GM12865 (cell line): ENCODE results near the gene REXO4.
"Not testable (repeated sequence)": the region's sequence is repeated elsewhere in the genome, so short reads cannot be mapped to it uniquely, and the experiment has no call there.

Experiments
- DNase-seq: peaks from one replicate; pipeline ENCODE4 v3.0.0; 2010; ENCODE audit warnings: low read depth
- H3K4me3 ChIP-seq: 2 replicates; pipeline ENCODE4 v1.5.1; 2011; ENCODE audit warnings: mild to moderate bottlenecking, low read depth, low read length, control low read depth
- TF ChIP-seq, protein P1 (sequence below): IDR thresholded peaks from 2 replicates; pipeline ENCODE4 v1.5.1; 2011; ENCODE audit warnings: low read length, control low read depth, low read depth, inconsistent platforms; ENCODE audit not compliant: insufficient read depth; ENCODE audit errors: missing control alignments

REXO4 gene

DNA sequence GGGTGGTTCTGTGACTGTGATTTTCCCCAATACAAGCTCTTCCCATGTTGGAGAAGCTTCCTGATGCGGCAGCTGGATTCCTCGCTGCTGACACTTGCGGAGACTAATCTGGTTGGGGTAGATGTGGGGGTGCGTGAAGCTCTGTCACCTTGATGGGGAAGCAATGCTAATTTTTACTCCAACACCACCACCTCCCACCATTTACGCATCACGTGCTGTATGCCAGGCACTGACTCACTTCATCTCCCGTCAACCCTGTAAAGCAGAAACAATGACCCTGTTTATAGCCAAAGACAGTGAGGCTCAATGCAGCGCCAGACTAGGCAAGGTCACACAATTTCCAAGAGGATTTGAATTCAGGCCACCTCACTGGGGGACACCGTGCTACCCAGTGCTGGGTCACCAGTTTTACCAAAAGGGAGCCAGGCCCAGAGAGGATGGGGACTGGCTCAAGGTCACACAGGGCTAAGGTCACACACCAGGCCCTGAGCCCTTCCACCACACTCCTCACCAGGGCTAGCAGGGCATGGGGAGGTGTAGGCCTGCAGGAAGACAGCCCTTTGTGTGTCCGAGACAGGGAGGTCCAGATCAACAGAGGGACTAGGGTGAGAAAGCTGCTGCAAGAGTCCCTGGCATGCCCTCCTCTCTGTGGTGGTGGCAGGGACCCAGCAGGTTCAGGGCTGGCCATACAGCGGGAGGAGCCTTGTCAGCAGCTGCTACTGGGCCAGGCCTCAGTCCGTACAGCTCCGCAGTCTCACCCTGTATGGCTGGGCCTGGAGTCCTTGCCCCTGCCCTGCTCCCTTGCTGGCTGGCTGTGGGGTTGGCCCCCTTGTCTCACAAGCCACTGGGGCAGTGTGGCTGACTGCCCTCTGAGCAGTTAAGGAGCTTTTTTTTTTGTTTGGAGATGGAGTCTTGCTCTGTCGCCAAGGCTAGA is 38.4 kb downstream of the REXO4 start:
- DNase-seq, result no peak
- H3K4me3 ChIP-seq, result no peak overlapping the region
- TF ChIP-seq, protein P1, sequence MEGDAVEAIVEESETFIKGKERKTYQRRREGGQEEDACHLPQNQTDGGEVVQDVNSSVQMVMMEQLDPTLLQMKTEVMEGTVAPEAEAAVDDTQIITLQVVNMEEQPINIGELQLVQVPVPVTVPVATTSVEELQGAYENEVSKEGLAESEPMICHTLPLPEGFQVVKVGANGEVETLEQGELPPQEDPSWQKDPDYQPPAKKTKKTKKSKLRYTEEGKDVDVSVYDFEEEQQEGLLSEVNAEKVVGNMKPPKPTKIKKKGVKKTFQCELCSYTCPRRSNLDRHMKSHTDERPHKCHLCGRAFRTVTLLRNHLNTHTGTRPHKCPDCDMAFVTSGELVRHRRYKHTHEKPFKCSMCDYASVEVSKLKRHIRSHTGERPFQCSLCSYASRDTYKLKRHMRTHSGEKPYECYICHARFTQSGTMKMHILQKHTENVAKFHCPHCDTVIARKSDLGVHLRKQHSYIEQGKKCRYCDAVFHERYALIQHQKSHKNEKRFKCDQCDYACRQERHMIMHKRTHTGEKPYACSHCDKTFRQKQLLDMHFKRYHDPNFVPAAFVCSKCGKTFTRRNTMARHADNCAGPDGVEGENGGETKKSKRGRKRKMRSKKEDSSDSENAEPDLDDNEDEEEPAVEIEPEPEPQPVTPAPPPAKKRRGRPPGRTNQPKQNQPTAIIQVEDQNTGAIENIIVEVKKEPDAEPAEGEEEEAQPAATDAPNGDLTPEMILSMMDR, result no peak

DNA sequence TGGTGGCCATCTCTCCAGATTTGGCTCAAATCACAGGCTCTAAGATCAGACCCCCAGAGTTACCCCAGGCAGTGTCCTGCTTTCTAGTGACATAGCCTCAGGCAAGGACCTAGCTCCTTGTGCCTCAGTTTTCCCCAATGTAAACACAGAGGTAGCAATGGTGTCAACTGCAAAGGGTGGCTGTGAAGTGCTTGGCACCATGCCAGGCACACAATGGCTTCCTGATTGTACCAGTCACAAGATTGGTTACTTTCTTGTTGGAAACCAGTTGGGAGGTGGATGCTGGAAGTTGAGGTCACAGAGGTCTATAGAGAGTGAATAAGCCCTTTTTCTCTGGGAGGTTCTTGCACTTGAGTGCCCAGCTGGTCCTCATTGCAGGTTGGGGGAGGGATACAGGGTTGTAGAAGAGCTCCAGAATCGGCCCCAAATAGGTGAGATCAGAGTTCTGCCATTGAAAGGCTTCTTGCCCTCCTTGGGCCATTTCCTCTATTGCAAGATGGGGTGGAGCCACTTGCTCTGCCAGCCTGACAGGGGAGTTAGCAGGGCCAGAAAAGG is 39.3 kb downstream of the REXO4 start:
- DNase-seq, result no peak
- no peak overlapping the region for H3K4me3 ChIP-seq
- TF ChIP-seq, protein P1, result no peak

DNA sequence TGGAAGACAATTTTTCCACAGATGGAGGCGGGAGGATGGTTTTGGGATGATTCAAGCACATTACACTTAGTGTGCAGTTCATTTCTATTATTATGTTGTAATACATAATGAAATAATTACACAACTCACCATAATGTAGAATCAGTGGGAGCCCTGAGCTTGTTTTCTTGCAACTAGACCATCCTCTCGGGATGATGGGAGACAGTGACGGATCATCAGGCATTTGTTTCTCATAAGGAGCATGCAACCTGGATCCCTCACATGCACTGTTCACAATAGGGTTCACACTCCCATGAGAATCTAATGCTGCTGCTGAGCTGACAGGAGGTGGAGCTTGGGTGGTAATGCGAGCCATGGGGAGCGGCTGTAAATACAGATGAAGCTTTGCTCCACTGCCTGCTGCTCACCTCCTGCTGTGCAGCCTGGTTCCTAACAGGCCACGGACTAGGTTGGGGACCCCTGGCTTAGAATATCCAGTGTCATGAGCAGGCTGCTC is 40.0 kb downstream of the REXO4 start:
- TF ChIP-seq, protein P1, result no peak
- DNase-seq, result no peak
- H3K4me3 ChIP-seq, result no peak overlapping the region

DNA sequence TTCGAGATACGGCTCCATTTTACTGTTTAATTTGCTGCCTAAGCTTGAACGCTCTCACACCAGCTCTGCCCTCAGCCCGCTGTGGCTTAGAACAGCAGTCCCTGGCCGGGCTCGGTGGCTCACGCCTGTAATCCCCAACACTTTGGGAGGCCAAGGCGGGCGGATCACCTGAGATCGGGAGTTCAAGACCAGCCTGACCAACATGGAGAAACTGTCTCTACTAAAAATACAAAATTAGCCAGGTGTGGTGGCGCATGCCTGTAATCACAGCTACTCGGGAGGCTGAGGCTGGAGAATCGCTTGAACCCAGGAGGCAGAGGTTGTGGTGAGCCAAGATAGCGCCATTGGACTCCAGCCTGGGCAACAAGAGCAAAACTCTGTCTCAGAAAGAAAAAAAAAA is 40.5 kb downstream of the REXO4 start:
- not testable (repeated sequence) for H3K4me3 ChIP-seq, DNase-seq

DNA sequence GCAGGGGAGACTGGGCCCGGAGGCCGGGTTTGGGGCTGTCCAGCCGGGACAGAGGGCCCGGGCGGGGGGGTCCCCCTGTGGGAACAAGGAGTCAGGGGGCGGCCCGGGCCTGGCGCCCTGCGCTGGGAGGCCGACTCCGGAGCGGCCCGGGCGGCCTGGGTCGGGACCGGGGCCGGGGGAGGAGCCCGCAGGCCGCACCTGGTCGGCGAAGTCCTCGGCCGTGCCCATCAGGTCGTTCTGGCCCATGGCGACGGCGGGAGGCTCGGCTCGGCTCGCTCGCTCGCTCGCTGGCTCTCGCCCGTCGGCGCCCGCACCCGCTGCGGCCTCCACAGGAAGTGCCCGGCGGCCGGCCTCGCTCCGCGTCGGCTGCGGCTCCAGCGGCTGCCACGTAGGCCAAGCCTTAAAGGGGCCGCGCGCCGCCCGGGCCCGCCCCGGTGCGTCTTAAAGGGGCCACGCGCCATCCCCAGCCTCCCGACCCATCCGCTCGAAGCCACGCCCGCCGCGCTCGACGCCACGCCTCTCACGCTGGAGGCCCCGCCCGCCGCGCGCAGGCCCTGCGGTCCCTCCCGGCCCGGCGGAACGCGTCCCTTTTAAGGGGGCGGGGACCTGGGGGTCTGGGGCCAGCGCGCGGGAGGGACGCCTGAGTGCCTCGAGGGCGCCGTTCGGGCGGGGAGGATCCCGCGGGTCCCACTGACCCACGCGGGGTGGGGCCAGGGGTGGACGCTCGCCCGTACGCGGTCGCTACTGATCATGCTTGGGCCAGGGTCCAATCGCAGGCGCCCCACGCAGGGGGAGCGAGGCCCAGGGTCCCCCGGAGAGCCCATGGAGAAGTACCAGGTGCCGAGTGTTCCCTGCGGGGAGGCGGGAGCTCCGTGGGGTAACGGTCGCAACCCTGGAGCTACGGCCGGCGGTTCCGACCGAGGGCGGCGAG is 41.8 kb downstream of the REXO4 start, which contains the start of the genes STKLD1 and SURF4:
Gene STKLD1 (plus strand): TSS at position 643 of the 931 bp plus-strand sequence. CDS start 108 bp downstream, at position 751.
Gene SURF4 (minus strand): TSS at position 337 of the 931 bp plus-strand sequence. CDS start 91 bp downstream, at position 246.
- peak; percentile 98 for DNase-seq
- TF ChIP-seq, protein P1, result no peak
- H3K4me3 ChIP-seq, result peak within 1 kb of the TSS; percentile 84

DNA sequence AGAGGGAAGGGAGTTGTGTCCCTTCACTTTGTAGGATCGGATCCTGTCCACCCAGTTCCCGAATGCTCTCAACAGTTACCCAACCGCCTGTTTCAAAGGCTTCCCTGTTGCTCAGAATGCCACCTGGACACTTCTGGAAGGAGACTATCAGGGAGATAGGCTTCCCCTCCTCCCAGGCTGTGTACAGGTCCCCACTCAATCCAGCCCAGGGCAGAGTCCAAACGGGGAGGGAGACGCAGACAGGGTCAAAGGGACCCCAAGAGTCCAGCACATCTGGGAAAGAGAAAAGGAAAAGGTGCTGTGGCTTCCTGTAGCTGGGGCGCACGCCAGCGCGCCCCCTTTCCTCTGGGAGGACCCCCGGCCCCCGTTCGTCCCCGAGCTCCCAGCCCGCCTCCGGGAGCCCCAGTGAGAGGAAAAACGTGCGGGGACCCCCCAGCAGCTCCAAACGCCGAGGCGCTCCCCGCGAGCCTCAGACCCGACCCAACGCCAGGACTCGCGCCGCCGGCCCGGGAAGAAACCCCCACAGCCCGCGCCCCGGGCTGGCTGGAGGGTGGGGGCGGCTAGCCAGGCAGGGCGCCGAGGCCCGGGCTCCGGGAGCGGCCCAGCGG is 42.6 kb downstream of the REXO4 start:
- TF ChIP-seq, protein P1, result no peak
- peak; percentile 41 for DNase-seq
- peak overlapping the region; percentile 77 for H3K4me3 ChIP-seq
